K562 (cell line): ENCODE results near the gene BCL2L13. TPM values are rescaled to one million over a fixed set of nuclear protein-coding genes. Genes with fewer than 3 reads are reported as not detected.
A peak's percentile ranks its signal among the peaks of the same experiment; 100 is the strongest.

Experiments
- ADNP ChIP-seq: fragments of 200-800 bp; sonication (Bioruptor generic); IDR thresholded peaks from 2 replicates; pipeline ENCODE4 v1.6.1; 2016; ENCODE audit warnings: missing genetic modification characterization, missing compliant biosample characterization
- BCL6 ChIP-seq: fragments of 250-450 bp; sonication (Bioruptor Pico); IDR thresholded peaks from 2 replicates; pipeline ENCODE4 v1.4.0; 2020
- CBX1 ChIP-seq: sonication (generic); IDR thresholded peaks from 2 replicates; pipeline ENCODE4 v1.6.1; 2016; ENCODE audit warnings: antibody characterized with exemption, low read depth, mild to moderate bottlenecking
- CC2D1A ChIP-seq: fragments of 450-650 bp; IDR thresholded peaks from 2 replicates; pipeline ENCODE4 v1.6.1; 2017; ENCODE audit warnings: mild to moderate bottlenecking
- CGGBP1 ChIP-seq: fragments of 250-450 bp; sonication (Bioruptor Pico); IDR thresholded peaks from 2 replicates; pipeline ENCODE4 v1.9.0; 2021; ENCODE audit warnings: mild to moderate bottlenecking
- EP300 ChIP-seq: IDR thresholded peaks from 2 replicates; pipeline ENCODE4 v1.6.1; 2012; ENCODE audit warnings: low read length, improper control_type of control experiment
- ILK ChIP-seq: fragments of 450-650 bp; IDR thresholded peaks from 2 replicates; pipeline ENCODE4 v1.6.1; 2016; ENCODE audit warnings: missing genetic modification characterization, low read depth, mild to moderate bottlenecking, missing compliant biosample characterization, moderate library complexity, borderline replicate concordance
- NFIC ChIP-seq: fragments of 450-650 bp; IDR thresholded peaks from 2 replicates; pipeline ENCODE4 v1.6.1; 2017; ENCODE audit warnings: mild to moderate bottlenecking, inconsistent platforms
- NR4A1 ChIP-seq, 2 experiments: fragments of 250-450 bp in 1 of 2; fragments of 450-650 bp in 1 of 2; sonication (Bioruptor Pico) in 1 of 2; IDR thresholded peaks; 2 replicates each; pipeline versions ENCODE4 v1.4.0 to v1.6.1; 2016 to 2020; ENCODE audit warnings: mild to moderate bottlenecking in 2 of 2, missing compliant biosample characterization in 1 of 2, missing genetic modification characterization in 1 of 2, moderate library complexity in 1 of 2
- OTX1 ChIP-seq: fragments of 450-650 bp; formaldehyde crosslinking; IDR thresholded peaks from 2 replicates; pipeline ENCODE4 v1.4.0; 2022; ENCODE audit warnings: mild to moderate bottlenecking
- PKNOX1 ChIP-seq: fragments of 450-650 bp; IDR thresholded peaks from 2 replicates; pipeline ENCODE4 v1.6.1; 2016
- SRSF7 ChIP-seq: fragments of 200-400 bp; formaldehyde crosslinking; optimal IDR thresholded peaks from 2 replicates; pipeline ENCODE3; 2017; ENCODE audit warnings: mild to moderate bottlenecking, low read depth, low read length
- TBP ChIP-seq: optimal IDR thresholded peaks from 2 replicates; pipeline ENCODE3; 2011; ENCODE audit warnings: low read depth, low read length, improper control_type of control experiment
- TCF7 ChIP-seq: sonication (generic); IDR thresholded peaks from 2 replicates; pipeline ENCODE4 v1.6.1; 2016; ENCODE audit warnings: antibody characterized with exemption, borderline replicate concordance
- WHSC1 ChIP-seq: IDR thresholded peaks from one replicate; pipeline ENCODE4 v1.6.1; 2012; ENCODE audit warnings: low read length, control low read depth, inconsistent platforms
- ZBTB2 ChIP-seq: fragments of 450-650 bp; IDR thresholded peaks from 2 replicates; pipeline ENCODE4 v1.6.1; 2016; ENCODE audit warnings: antibody characterized with exemption
- ZBTB43 ChIP-seq: sonication (generic); formaldehyde crosslinking; IDR thresholded peaks from 2 replicates; pipeline ENCODE4 v1.8.0; 2023; ENCODE audit warnings: mild to moderate bottlenecking, missing genetic modification reagents
- ZNF134 ChIP-seq: fragments of 250-450 bp; sonication (Bioruptor Pico); conservative IDR thresholded peaks from 2 replicates; pipeline ENCODE4 v1.4.0; 2020
- polyA plus RNA-seq, 8 experiments: library from polyadenylated mRNA; depleted of rRNA in 4 of 8; stranded (reverse) in 5 of 8; unstranded in 3 of 8; fragments of >200 nt; fragmentation: Nextera tagmentation in 2 of 8; fragmentation: Illumina TruSeq in 1 of 8; extraction: Ambion mirVana in 2 of 8; extraction: Trizol in 1 of 8; gene quantifications; 2 replicates each; pipeline versions ENCODE4 v1.2.1 to v1.2.3, GENCODE V29; 2011 to 2014; ENCODE audit warnings: inconsistent platforms in 1 of 8, missing spikeins in 1 of 8
- total RNA-seq, 7 experiments: library from RNA; depleted of rRNA in 6 of 7; stranded (reverse); fragments of >200 nt in 6 of 7; fragmentation: Illumina TruSeq in 2 of 7; extraction: Trizol in 2 of 7; gene quantifications; 2 replicates each; pipeline versions ENCODE4 v1.2.1 to v1.2.3, GENCODE V29; 2011 to 2021; ENCODE audit warnings: low replicate concordance in 1 of 7
- TF ChIP-seq, protein P1 (sequence below): fragments of 450-650 bp; formaldehyde crosslinking; IDR thresholded peaks from 2 replicates; pipeline ENCODE4 v1.4.0; 2022; ENCODE audit warnings: missing genetic modification characterization
- TF ChIP-seq, protein P2 (sequence below), 2 experiments: fragments of 150-350 bp in 1 of 2; IDR thresholded peaks; 2 replicates each; pipeline ENCODE4 v1.6.1; 2012 to 2016; ENCODE audit warnings: low read depth in 2 of 2, low read length in 2 of 2, mild to moderate bottlenecking in 1 of 2, moderate library complexity in 1 of 2

Gene BCL2L13
- total and polyA plus RNA-seq, 9 of the 15 experiments (the other 6 are each of a cell fraction or from before 2014, with no cell fraction given): 41.5 to 63.4 (median 56.5) TPM

GRCh38 chr22:17774206-17774925, 135.8 kb downstream of the BCL2L13 start, which contains the start of gene BID (continued):
- TF ChIP-seq ZBTB43 (CRISPR knock-in tag): no peak
- TF ChIP-seq EP300: no peak
- TF ChIP-seq, protein P1, sequence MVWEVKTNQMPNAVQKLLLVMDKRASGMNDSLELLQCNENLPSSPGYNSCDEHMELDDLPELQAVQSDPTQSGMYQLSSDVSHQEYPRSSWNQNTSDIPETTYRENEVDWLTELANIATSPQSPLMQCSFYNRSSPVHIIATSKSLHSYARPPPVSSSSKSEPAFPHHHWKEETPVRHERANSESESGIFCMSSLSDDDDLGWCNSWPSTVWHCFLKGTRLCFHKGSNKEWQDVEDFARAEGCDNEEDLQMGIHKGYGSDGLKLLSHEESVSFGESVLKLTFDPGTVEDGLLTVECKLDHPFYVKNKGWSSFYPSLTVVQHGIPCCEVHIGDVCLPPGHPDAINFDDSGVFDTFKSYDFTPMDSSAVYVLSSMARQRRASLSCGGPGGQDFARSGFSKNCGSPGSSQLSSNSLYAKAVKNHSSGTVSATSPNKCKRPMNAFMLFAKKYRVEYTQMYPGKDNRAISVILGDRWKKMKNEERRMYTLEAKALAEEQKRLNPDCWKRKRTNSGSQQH: no peak
- TF ChIP-seq BCL6 (CRISPR knock-in tag): no peak
- 0 out of 2 replicates have a peak, but pooled peaks have one; percentile 13 for TF ChIP-seq NFIC
- no peak for TF ChIP-seq SRSF7
- TF ChIP-seq OTX1 (CRISPR knock-in tag): no peak
- peak; percentile 23 for TF ChIP-seq TBP
- TF ChIP-seq WHSC1: no peak
- no peak for TF ChIP-seq ADNP (tag)
- TF ChIP-seq, protein P2, sequence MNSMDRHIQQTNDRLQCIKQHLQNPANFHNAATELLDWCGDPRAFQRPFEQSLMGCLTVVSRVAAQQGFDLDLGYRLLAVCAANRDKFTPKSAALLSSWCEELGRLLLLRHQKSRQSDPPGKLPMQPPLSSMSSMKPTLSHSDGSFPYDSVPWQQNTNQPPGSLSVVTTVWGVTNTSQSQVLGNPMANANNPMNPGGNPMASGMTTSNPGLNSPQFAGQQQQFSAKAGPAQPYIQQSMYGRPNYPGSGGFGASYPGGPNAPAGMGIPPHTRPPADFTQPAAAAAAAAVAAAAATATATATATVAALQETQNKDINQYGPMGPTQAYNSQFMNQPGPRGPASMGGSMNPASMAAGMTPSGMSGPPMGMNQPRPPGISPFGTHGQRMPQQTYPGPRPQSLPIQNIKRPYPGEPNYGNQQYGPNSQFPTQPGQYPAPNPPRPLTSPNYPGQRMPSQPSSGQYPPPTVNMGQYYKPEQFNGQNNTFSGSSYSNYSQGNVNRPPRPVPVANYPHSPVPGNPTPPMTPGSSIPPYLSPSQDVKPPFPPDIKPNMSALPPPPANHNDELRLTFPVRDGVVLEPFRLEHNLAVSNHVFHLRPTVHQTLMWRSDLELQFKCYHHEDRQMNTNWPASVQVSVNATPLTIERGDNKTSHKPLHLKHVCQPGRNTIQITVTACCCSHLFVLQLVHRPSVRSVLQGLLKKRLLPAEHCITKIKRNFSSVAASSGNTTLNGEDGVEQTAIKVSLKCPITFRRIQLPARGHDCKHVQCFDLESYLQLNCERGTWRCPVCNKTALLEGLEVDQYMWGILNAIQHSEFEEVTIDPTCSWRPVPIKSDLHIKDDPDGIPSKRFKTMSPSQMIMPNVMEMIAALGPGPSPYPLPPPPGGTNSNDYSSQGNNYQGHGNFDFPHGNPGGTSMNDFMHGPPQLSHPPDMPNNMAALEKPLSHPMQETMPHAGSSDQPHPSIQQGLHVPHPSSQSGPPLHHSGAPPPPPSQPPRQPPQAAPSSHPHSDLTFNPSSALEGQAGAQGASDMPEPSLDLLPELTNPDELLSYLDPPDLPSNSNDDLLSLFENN (IDR thresholded peaks at IDR 0.05; ENCODE audit: low read depth in 2 of 2, low read length in 2 of 2): no peak
- TF ChIP-seq PKNOX1: no peak
- no peak for TF ChIP-seq NR4A1 (CRISPR knock-in tag; IDR thresholded peaks at IDR 0.05)
- no peak for TF ChIP-seq NR4A1 (tag; IDR thresholded peaks at IDR 0.05)
- TF ChIP-seq ZBTB2: no peak
- no peak for TF ChIP-seq CBX1
- no peak for TF ChIP-seq CGGBP1 (CRISPR knock-in tag)
- TF ChIP-seq ILK (tag): no peak
- TF ChIP-seq CC2D1A: no peak
- TF ChIP-seq TCF7: no peak
- TF ChIP-seq ZNF134: no peak
